HEK293 (cell line): ENCODE data around the gene USP7.

ENCODE experiments used
- CTCF ChIP-seq: fragments of 450-650 bp; formaldehyde crosslinking; IDR thresholded peaks from 2 replicates; pipeline ENCODE4 v1.5.1; 2016; ENCODE audit warnings: missing biosample characterization, missing genetic modification characterization
- ZNF121 ChIP-seq: fragments of 450-650 bp; formaldehyde crosslinking; IDR thresholded peaks from 2 replicates; pipeline ENCODE4 v1.5.1; 2016; ENCODE audit warnings: missing biosample characterization, missing genetic modification characterization
- ZSCAN5A ChIP-seq: fragments of 450-650 bp; formaldehyde crosslinking; IDR thresholded peaks from 2 replicates; pipeline ENCODE4 v1.5.1; 2016; ENCODE audit warnings: missing biosample characterization, missing genetic modification characterization

GRCh38 chr16:8864480-8865110 lies 99.1 kb downstream of the USP7 start:
- TF ChIP-seq ZSCAN5A (tag by site-specific recombination) (no peak), CTCF (tag by site-specific recombination) (no peak), ZNF121 (no peak)
